MM.1S (cell line): ENCODE data around the gene IQSEC1.
"Not testable (repeated sequence)": the region's sequence is repeated elsewhere in the genome, so short reads cannot be mapped to it uniquely, and the experiment has no call there.

Experiments used
- EZH2phosphoT487 ChIP-seq: fragments of 300-600 bp; sonication (generic); IDR thresholded peaks from 2 replicates; pipeline ENCODE4 v1.6.1; 2018; ENCODE audit warnings: antibody characterized with exemption, low read length
- TF ChIP-seq, protein P1 (sequence below): fragments of 300-600 bp; sonication (generic); IDR thresholded peaks from 2 replicates; pipeline ENCODE4 v1.5.1; 2016; ENCODE audit warnings: antibody characterized with exemption, low read length, mixed read lengths

- TF ChIP-seq EZH2phosphoT487 = not testable (repeated sequence)
- TF ChIP-seq, protein P1, sequence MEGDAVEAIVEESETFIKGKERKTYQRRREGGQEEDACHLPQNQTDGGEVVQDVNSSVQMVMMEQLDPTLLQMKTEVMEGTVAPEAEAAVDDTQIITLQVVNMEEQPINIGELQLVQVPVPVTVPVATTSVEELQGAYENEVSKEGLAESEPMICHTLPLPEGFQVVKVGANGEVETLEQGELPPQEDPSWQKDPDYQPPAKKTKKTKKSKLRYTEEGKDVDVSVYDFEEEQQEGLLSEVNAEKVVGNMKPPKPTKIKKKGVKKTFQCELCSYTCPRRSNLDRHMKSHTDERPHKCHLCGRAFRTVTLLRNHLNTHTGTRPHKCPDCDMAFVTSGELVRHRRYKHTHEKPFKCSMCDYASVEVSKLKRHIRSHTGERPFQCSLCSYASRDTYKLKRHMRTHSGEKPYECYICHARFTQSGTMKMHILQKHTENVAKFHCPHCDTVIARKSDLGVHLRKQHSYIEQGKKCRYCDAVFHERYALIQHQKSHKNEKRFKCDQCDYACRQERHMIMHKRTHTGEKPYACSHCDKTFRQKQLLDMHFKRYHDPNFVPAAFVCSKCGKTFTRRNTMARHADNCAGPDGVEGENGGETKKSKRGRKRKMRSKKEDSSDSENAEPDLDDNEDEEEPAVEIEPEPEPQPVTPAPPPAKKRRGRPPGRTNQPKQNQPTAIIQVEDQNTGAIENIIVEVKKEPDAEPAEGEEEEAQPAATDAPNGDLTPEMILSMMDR = not testable (repeated sequence)
These were observed 194.5 kb downstream of the IQSEC1 start for GRCh38 chr3:12878758-12879157.
